ENCODE results near the gene CCDC106.
A peak's percentile ranks its signal among the peaks of the same experiment; 100 is the strongest.

Gene CCDC106

DNA sequence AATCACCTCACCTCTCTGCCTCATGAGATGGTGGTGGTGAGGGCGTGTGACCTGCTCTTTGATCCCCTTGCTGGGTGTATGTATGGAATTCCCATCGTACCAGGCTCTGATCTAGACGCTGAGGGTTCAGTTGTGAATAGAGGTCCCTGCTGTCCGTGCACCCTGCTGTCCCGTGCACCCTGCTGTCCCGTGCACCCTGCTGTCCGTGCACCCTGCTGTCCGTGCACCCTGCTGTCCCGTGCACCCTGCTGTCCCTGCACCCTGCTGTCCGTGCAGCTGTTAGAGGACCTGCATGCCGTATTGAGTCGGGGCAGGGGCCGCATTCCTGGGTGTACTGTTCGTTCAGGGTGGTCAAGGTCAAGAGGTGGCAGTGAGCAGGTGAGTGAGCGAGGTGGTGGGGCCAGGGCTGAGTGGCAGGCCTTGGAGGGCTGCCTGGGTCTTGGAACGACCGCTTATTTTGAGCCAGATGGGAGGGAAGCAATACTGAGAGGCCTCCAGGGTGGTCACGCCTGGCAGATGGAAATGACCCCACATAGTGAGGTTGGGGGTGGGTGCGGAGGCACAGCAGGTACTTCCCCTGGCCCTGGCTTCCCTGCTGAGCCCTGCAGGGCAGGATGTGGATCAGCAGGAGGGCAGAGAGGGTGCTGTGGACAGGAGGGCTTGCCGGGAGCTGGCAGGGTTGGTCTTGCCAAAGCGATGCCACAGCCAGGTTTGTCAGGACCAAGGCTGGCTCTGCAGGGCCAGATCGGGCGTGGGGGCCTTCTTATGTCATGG, 22.5 kb downstream of the CCDC106 start:
- no peak for DNase-seq

DNA sequence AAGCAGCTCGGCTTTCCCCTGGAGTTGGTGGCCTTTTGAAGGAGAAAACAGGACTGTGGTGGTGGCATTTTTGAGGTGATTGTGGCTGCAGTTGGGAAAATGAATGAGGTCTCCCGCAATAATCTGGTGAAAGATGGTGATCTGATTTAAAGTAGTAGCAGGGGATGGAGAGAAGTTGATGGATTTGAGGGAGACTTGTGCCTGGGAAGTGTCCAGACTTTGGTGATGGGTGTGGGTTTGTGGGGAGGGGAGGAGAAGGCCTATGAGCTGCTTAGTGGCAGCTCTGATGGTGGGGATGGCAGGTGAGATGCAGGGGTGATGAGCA, 23.0 kb downstream of the CCDC106 start:
- DNase-seq, result no peak

DNA sequence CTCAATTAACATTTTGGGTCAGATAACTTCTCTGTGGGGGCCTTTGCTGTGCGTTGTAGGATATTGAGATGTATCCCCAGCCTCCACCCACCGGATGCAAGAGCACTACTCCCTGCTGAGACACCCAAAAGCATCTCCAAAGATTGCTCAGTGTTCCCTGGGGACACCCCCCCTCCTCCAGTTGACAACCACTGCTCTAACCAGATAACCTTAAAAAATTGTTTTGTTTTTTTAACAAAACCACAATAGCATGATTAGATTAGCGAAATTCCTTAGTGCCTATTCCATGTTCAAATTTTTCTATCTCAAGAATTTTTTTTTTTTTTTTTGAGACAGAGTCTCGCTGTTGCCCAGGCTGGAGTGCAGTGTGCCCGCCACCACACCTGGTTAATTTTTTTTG, 24.4 kb downstream of the CCDC106 start:
- DNase-seq, result no peak

DNA sequence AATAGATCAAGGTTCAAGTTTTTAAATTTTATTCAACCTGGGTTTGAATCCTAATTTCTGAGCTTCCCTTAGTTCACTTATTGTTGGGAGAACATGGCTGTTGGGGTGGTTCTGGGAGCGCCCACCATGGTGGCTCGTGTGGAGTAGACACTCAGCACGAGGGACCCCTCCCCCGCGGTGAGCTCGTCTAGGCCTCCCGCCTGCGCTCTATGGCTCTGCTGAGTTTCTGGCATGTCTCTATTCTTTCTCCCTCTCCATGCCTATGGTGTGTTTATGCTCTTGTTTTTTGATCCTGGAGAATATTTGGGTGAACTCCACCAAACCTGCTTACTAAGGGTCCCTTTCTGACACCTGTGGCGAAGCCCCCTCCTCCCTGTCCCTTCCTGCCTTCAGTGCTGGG, 25.5 kb downstream of the CCDC106 start:
- no peak for DNase-seq

DNA sequence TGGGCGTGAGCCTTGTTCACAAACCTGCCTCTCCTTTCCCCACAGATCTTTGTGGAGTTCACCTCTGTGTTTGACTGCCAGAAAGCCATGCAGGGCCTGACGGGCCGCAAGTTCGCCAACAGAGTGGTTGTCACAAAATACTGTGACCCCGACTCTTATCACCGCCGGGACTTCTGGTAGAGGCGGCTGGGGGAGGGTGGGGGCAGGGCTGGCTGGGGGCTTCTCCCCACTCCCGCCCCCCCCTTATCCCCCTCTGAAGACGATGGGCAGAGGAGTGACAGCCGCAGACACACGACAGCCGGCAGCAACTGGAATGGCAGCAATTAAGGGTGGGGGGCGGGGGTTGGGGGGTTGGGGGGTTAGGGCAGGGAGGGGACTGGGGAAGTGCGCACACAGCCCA, 25.9 kb downstream of the CCDC106 start:
- no peak for DNase-seq

DNA sequence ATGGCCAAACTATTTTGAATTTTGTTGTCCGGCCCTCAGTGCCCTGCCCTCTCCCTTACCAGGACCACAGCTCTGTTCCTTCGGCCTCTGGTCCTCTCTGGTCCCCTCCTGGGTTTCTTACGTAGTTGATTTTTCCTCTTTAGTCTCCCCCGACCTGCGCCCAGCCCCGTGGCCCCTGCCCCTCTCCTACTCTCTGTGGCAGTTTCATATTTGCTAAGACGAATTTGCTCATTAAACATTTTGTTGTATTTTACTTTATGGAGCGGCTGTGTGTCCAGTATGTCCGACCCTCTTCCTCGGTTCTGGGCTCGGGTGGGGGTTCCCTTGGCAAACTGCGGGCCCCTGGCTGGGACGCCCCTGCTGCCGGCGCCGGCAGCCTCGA, 26.4 kb downstream of the CCDC106 start:
- DNase-seq, result no peak

DNA sequence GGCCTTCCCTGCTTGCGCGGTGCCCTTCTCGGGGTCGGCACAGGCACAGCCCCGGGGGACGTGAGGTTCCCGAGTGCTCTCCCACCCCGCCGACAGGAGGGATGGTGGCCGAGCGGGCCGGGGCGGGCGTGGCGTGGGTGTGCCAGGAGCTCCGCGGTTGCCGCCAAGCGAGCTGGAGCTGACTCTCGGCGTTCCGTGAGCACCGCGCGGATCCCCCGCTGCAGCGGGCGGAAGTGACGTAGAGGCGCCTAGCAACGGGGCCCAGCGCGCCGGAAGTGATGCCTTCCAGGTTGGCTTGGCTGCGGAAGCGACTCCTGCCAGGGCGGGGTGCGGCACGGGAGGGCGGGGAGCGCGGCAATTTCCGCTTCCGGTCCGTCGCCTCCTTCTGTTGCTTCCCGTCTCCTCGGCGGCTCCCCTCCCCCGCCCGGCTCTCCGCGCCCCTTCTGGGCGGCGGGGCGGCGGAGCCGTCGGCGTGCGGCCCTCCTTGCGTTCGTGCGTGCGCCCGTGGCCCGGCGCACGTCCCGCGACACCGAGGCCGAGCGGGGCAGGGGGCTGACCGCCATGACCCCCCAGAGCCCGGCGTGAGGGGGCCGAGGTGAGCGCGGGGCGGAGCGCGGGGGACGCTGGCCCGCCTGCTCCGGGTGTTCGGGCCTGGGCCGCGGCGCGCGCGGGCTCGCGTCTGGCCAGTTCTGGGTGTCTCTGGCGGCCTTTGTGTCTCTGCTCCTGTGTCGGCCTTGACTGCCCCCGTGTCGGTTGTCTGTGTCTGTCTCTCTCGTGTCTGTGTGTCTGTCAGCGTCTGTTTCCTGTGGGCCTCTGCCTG, 27.0 kb downstream of the CCDC106 start, which contains the start of gene EPN1:
TSS of gene EPN1 (plus strand) at position 386 of the 820 bp plus-strand sequence. CDS start 3,402 bp downstream, outside the sequence.
- DNase-seq, result peak; percentile 97 to 98

DNA sequence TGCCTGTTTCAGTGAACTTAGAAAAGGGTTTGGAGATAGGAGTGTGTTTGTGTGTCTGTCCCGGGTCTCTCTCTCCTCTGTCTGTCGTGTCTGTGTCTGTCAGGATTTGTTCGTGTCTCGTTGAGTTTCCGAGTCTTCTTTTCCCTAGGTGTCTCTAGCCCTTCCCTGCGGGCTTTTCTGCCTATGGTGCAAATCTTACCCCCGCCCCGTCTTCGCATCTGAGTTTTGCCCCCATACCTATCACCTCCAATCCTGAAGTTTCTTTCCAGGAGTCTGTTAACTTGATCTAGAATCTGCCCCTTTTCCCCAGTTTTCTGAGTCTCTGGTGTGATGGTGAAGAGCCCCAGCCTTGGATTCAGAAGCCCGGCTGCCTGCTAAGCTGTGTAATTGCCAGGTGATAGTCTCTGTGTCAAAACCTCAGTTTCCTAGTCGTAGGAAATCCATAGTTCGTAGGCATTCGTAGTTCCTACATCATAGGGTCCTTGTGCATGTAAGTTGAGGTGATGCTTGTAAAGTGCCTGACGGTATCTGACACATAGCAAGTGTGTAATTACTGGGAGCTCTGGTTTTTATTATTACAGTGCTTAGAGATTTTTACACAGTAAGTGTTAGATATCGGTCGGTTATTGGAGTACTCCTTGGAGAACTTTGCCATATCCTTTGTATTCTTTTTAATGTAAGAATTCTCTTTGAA, 27.8 kb downstream of the CCDC106 start:
- no peak for DNase-seq

DNA sequence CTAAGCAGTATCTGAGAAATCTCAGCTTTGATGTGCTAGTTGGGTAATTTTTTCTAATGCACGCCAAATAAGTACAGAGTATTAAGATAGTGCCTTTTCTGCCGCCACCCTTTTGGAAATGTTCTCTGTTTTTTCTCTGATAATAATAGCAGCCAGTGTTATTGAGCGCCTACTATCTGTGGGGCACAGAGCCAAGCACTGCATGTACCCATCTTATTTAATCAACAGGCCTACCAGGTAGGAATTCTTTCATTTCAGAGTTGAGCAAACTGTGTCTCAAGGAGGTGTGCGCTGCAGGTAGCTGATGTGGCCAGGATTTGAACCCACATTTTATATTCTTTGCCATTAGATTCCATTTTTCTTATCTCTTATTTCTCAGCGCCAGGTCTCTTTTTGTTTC, 28.4 kb downstream of the CCDC106 start:
- no peak for DNase-seq

DNA sequence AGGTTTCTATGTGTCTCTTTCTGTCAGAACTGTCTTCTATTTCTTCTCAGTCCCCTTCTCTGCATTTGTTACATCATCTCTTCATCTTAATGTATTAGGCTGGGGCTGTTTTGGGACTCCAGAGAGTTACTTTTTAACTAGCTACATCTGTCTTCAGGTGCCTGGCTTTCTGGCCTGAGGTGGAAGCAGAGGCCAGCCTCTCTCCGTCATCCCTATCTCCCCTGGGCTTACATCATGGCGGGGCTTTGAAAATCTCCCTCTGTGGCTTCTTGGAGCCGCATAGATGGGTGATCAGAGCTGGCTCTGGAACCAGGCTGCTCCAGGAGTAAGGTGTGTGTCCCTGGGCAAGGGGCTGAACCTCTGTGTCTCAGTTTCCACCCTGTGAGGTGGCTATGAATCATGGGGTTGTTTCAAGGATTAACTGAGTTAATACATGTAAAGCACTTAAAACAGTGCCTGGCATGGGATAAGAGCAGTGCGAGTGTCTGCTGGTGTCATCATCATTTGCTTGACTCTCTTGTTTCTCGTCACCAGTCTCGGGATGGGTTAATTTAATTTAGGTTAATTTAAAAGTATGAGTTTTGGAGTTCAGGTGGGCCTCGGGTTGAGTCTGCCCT, 29.0 kb downstream of the CCDC106 start:
- no peak for DNase-seq

DNA sequence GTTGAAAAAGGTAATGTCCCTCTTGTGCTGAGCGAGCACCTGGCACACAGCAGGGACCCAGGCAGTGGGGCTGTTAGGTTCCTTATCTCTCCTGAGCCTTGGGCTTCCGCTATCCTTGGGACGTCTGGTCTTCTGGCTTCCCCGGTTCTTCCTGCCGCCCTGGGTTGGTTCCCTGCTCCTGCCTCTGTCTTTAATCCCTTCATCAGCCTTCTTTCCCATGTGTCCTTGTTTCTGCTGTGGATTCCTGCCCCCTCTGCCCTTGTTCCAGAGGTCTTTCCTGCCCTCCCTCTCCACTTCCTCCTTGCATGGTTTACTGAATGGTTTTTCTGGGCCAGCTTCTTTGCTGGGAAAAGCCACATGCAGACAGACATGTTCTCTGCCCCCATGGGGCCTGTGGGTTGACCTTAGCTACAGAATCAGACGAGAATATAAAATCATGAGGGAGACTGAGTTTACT, 29.6 kb downstream of the CCDC106 start:
- DNase-seq, result no peak

DNA sequence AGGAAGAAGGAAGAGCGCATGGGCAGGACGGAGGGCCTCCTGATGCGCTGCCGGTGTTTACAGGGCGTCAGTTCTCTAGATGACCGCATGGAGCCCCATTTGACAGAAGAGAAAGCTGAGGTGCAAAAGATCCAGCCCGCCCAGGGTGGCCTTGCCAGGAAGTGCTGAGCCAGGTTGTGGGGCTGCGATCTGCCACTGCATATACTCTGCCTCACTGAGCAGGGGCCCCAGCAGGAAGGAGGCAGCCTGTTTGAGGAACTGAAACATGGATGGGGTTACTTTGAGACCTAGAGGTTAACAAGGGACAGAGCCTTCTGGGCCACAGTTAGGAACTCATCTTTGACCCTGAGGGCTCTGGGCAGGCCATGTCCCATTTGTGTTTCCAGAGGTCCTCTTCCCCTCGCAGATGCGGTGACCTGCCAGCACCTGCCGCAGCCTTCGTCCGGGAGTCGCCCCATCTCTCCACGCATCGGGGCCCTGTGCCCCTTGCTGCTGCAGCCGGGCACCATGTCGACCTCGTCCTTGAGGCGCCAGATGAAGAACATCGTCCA, 30.2 kb downstream of the CCDC106 start:
- DNase-seq, result peak; percentile 26 to 84

DNA sequence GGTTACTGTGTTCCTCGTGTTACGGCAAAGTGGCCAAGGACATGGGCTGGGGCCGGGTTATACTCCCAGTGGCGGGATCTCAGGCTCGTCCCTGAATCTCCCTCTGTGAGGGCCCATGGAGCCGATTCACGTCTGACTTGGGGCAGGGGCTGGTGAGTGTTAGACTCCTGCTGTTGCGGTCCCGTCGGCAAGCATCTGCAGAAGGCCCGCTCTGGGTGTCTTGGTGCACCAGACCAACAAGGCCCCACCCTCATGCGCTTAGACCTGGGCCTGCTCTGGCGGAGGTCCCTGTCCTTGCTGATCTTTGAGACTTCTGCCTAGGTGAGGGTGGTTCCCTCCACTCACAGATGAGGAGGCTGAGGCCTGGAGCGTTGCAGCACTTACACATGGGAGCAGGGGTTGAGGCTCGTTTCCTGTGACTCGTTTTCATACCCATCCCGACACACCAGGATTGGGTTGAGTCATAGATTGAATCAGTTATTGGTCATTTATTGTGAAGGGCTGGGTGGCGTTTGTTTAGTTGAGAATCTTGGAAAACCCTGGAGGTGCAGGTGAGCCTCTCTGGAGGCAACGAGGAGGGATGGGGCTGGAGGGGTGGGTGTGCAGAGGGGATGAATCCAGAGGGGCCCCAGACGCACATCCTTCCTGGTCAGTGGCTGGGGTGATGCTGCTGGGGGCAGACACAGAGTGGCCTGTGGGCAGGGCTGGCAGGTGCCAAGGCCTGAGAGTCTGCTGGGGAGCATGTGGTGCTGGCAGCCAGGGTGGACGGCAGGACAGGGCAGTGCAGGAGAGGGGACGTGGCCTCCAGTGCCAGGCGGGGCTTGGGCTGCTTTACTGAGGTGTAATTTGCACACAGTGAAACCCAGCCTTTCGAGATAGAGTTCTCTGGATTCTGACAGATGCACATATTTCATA, 31.6 kb downstream of the CCDC106 start:
- no peak for DNase-seq

DNA sequence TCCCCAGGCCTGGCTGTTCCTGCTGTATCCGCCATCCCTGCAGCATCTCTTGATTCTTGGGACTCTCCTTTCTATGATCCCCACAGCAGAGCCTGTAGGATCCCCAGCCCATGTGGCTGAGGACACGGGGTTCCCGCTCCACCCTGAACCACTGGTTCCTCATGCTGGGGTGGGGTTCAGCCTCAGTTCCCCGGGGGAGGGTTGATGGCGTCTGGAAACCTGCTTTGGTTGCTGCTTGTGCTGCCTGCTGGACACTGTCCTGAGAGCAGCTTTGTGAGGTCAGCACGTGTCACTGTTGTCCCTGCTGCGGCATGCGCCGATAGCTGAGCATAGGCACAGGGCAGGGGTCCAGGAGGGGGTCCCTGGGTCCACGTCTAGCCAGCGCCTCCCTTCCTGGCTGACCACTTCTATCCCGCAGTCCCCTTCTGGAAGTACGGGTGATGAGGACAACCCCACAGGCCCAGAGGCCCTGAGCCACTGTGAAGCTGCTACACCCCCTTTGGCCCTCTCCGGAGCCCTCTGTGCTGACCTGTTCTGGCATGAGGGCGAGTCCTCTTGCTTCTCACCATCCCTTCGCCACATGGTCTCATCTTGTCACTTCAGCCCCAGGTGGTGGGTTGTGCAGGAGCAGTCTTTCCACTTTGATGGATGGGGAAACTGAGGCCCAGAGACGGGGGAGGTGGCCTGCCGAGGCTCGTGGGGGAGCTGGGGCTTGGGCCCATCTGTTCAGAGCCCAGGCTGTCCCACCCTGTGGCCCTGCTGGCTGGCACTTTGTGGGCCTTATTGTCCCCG, 32.5 kb downstream of the CCDC106 start:
- DNase-seq, result no peak

DNA sequence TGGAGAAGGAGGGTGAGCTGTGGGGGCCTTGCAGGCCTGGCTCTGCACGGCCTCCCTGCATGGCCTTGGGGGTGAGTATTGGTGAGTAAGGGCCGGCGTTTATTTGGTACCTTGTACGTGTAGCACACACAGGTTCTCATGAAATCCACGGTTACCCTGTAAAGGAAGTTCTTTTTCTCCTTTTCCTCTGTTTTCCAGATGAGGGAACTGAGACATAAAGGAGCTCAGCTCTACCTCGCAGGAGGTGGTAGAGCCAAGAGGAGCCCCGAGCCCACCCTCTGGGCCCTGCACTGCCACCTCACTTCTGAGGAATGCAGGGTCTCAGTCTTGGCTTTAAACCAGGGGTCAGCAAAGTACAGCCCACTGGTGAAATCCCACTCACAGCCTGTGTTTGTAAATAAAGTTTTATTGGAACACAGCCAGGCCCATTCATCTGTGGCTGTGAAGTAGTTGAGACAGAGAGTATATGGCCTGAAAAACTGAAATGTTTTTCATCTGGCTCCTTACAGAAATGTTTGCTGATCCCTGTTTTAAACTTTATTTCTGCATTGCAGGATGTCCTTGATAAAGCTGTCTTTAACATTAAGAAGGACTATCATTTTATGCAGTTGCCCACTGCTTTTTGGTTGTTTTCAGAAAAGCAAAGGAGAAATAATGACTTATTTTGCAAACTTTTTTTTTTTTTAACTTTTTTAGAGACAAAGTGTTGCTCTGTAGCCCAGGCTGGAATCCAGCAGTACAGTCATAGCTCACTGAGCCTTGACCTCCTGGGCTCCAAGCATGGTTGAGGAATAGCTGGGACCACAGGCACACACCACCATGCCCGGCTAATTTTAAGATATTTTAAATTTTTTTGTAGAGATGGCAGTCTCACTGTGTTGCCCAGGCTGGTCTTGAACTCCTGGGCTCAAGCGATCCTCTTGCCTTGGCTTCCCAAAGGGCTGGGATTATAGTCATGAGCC, 33.4 kb downstream of the CCDC106 start:
- DNase-seq, result no peak

DNA sequence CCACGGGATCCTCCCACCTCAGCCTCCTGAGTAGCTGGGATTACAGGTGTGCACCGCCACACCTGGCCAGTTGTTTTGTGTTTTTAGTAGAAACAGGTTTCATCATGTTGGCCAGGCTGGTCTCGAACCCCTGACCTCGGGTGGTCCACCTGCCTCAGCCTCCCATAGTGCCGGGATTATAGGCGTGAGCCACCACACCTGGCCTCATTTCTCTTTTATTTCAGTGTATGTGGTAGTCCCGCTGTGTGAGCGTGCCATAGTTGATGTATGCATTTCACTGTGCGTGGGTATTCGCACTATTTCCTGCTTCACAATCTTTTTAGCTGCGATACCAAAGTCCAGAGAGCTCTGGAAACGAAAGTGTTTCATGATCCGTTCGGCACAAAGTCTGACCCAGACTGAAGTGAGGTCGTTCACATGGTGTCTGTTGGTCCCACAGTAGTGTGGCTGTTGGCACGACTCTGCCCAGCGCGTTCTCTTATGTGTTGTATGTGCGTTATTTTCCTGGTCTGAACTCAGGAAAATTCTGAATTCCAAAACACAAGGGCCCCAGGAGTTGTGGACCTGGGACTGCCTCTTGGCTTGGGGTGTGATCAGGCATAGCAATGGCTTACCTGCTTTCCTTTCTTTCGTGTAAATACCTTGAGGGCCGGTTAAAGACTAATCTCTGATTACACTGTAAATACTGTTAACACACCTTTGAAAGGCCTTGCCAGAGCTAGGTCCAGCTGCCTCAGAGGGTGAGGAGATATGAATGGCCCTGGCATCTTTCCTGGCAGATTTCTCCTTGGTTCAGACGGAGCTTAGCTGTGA, 35.6 kb downstream of the CCDC106 start:
- no peak for DNase-seq

DNA sequence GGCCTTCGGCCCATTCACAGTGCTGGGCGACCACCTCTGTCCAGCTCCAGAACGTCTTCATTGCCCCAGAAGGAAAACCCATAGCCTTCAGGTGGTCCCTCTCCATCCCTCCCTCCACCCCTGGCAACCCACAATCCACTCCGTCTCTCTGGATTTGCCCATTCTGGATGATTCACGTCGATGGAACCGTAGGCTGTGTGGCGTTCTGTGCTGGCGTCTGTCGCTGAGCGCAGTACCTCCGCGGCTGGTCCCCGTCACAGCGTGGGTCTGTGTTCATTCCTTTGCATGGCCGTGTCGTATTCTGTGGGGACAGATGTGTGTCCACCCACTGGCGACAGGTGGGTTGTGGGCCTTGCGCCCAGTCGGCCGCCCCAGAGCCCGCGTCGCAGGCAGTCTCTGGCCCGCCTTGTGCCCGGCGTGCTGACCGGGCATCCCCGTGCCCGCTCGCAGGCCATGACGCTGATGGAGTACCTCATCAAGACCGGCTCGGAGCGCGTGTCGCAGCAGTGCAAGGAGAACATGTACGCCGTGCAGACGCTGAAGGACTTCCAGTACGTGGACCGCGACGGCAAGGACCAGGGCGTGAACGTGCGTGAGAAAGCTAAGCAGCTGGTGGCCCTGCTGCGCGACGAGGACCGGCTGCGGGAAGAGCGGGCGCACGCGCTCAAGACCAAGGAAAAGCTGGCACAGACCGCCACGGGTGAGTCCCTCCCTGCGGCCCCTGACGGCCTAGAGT, 37.1 kb downstream of the CCDC106 start:
- no peak for DNase-seq

DNA sequence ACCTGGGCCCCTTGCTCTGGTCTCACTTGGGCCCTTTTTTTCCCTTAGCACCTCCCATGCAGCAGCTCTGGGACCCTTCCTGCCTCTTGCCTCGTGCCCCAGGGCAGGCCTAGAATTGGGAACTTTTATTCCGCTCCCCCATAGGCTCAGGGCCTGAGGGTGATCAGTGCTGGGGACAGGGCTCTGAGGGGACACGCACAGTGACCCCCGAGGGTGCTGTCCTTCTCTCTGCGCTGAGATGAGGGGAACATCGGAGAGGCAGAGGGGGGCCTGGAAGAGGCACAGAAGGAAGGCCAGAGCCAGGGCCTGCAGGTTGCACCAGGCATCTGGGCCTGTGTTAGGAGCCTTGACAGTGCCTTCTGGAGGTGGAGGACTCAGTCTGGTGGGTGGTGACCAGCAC, 37.8 kb downstream of the CCDC106 start:
- no peak for DNase-seq
